ENCODE results near the gene ZNG1B. TPM values are rescaled to one million over a fixed set of nuclear protein-coding genes. Genes with fewer than 3 reads are reported as not detected.
"Not testable (repeated sequence)": the region's sequence is repeated elsewhere in the genome, so short reads cannot be mapped to it uniquely, and the experiment has no call there.

Gene ZNG1B
- 10 to 100 TPM; 45.9 to 53.8 TPM for total RNA-seq

GRCh38 chr2:113437508-113438465 is at the start of gene ZNG1B:
Gene ZNG1B (plus strand): TSS chr2:113437691. CDS start chr2:113437869, 178 bp downstream.
- ATAC-seq; H3K9me3 Mint-ChIP-seq (ENCODE audit: low read depth); CTCF ChIA-PET; H3K36me3 Mint-ChIP-seq; H3K27me3 Mint-ChIP-seq: not testable (repeated sequence)
- H3K4me1 Mint-ChIP-seq, result peaks cover 12% of the 10 kb centered on the region
- peak within 1 kb of the TSS; percentile 89 for H3K4me3 Mint-ChIP-seq
- peak within 1 kb of the TSS; percentile 87 for H3K27ac Mint-ChIP-seq
- peak; percentile 88 for DNase-seq

- Mint-ChIP-seq H3K27me3 (peaks cover 26% of the 10 kb centered on the region), H3K36me3 (no peaks in the 10 kb centered on the region)
Observed at GRCh38 chr2:113390124-113390849, 47.2 kb upstream of the ZNG1B start.

DNA sequence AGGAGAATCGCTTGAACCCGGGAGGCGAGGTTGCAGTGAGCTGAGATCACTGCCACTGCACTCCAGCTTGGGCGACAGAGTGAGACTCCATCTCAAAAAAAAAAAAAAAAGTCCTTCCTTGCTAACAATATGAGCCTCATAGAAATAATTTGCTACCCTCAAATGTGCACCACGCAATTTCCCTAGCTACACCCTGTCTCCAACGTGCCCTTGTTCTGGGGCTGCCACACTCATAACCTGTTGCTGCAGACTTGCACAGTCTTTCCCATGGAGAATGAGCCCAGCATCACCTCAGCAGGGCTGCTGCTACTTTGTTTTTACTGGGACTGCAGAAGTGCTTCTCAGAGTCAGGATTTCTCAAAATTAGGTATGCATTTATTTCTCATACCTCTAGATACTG is 46.4 kb upstream of the ZNG1B start:
- no peaks in the 10 kb centered on the region for H3K9me3 Mint-ChIP-seq (ENCODE audit: low read depth)
- no peak for ATAC-seq
- no peak for DNase-seq
- peaks cover 21% of the 10 kb centered on the region for H3K27me3 Mint-ChIP-seq
- CTCF ChIA-PET, result interaction anchor here (0.8 to 3.7 kb wide), 34 partner anchors 8 to 313 kb away, joined by 3 to 52 read pairs (median 6); no protein-coding TSS in a partner anchor
- H3K27ac Mint-ChIP-seq, result no peak overlapping the region
- H3K4me3 Mint-ChIP-seq, result no peak overlapping the region
- peaks cover 13% of the 10 kb centered on the region for H3K4me1 Mint-ChIP-seq
- H3K36me3 Mint-ChIP-seq, result no peaks in the 10 kb centered on the region

More at GRCh38 chr2:113390124-113390849, 47.2 kb upstream of the ZNG1B start:
- Mint-ChIP-seq H3K9me3 (ENCODE audit: low read depth) (no peaks in the 10 kb centered on the region), H3K4me3 (peak overlapping the region; percentile 62), H3K27ac (peak overlapping the region; percentile 74), H3K4me1 (peaks cover 13% of the 10 kb centered on the region)
- CTCF ChIA-PET, result interaction anchor here (0.7 to 3.7 kb wide), 42 partner anchors 9 to 315 kb away, joined by 3 to 52 read pairs (median 5); partner anchors contain the start of gene PAX8
- DNase-seq (peak; percentile 74), ATAC-seq (peak; percentile 92)

DNA sequence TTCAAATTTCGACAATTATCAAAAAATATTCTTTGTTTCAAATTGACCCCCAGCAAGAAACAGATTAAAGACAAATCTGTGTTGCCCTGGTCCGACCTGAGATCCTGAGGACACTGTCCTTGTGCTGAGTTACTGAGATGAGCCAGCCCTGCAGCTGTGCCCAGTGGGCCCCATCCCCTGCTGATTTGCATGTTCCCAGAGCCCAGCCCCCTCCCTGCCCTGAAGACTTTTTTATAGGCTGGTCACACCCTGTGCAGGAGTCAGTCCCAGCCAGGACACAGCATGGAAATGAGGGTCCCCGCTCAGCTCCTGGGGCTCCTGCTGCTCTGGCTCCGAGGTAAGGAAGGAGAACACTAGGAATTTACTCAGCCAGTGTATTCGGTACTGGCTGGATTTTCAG is 31.4 kb upstream of the ZNG1B start:
- H3K9me3 Mint-ChIP-seq (ENCODE audit: low read depth), result no peaks in the 10 kb centered on the region
- H3K4me3 Mint-ChIP-seq, result no peak overlapping the region
- no peaks in the 10 kb centered on the region for H3K4me1 Mint-ChIP-seq
- no peak overlapping the region for H3K27ac Mint-ChIP-seq
- H3K36me3 Mint-ChIP-seq, result no peaks in the 10 kb centered on the region
- DNase-seq, result no peak
- ATAC-seq, result no peak
- H3K27me3 Mint-ChIP-seq, result peaks cover 58% of the 10 kb centered on the region
- CTCF ChIA-PET, result interaction anchor here (1.0 kb wide), 1 partner anchor 157 kb away, joined by 3 read pairs; no protein-coding TSS in a partner anchor

GRCh38 chr2:113407446-113408099 is 29.9 kb upstream of the ZNG1B start:
- CTCF ChIA-PET, result interaction anchor here (1.0 kb wide), 1 partner anchor 203 kb away, joined by 3 read pairs; no protein-coding TSS in a partner anchor
- H3K27ac Mint-ChIP-seq, result no peak overlapping the region
- no peak for ATAC-seq
- DNase-seq, result no peak
- no peaks in the 10 kb centered on the region for H3K9me3 Mint-ChIP-seq (ENCODE audit: low read depth)
- no peak overlapping the region for H3K4me3 Mint-ChIP-seq
- no peaks in the 10 kb centered on the region for H3K4me1 Mint-ChIP-seq
- peaks cover 46% of the 10 kb centered on the region for H3K27me3 Mint-ChIP-seq
- no peaks in the 10 kb centered on the region for H3K36me3 Mint-ChIP-seq

DNA sequence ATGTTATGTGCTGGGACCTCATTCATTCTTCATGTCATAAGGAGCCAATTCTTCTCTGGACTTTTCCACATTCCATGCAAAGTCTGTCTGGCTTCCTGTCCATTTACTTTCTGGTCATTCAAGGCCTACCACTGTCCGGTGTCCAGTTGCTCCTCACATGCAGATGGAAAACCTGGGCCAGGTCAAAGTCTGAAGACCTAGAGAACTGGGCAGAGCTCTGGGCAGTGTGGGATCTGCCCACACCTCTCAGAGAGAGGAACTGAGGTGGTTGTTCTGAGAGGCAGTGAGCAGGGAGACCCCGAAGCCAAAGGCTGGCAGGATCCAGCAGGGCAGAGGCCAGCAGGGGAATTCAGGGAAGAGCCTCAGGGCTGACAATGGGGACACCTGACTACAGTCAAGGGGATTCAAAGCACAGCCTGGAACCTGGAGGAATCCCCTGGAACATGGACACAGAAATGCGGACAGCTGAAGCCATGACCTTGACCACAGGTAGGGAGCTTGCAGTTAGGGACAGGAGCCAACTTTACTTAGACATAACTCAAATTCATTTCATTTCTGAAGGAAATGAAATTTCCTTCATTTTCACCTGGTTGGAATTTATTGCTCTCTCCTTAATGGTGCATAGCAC is 25.7 kb upstream of the ZNG1B start:
- H3K9me3 Mint-ChIP-seq (ENCODE audit: low read depth); H3K36me3 Mint-ChIP-seq; H3K27ac Mint-ChIP-seq; CTCF ChIA-PET; H3K4me1 Mint-ChIP-seq; ATAC-seq; DNase-seq; H3K4me3 Mint-ChIP-seq: not testable (repeated sequence)
- peaks cover 19% of the 10 kb centered on the region for H3K27me3 Mint-ChIP-seq

DNA sequence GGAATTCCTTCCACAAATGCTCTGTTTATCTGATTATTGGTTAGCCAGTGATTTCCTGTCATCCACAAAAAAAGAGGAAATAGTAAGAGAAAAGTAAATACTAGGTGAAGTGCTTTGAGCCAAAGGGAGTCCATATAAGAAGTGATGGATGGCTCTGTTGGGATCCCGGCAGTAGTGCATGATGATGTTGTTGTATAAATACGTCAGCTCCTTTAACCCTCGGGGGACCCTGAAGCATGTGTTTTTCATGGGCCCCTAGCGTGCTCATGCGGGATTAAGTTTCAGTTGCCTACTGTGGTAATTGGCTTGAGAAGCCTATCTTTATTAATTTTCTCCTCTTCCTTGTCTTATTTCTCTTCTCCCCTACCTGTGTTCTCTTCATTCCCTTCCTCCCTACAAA is 24.7 kb upstream of the ZNG1B start:
- CTCF ChIA-PET; H3K4me3 Mint-ChIP-seq; H3K9me3 Mint-ChIP-seq (ENCODE audit: low read depth); H3K36me3 Mint-ChIP-seq; H3K27me3 Mint-ChIP-seq; H3K4me1 Mint-ChIP-seq; DNase-seq; ATAC-seq; H3K27ac Mint-ChIP-seq: not testable (repeated sequence)

- DNase-seq; H3K36me3 Mint-ChIP-seq; H3K4me1 Mint-ChIP-seq; ATAC-seq; H3K9me3 Mint-ChIP-seq (ENCODE audit: low read depth); CTCF ChIA-PET; H3K27me3 Mint-ChIP-seq; H3K4me3 Mint-ChIP-seq: not testable (repeated sequence)
- H3K27ac Mint-ChIP-seq, result peak overlapping the region; percentile 54
Observed at GRCh38 chr2:113431773-113432172, 5.7 kb upstream of the ZNG1B start.

GRCh38 chr2:113433468-113433867 is 4.0 kb upstream of the ZNG1B start:
- H3K36me3 Mint-ChIP-seq, H3K4me3 Mint-ChIP-seq: not testable (repeated sequence)

DNA sequence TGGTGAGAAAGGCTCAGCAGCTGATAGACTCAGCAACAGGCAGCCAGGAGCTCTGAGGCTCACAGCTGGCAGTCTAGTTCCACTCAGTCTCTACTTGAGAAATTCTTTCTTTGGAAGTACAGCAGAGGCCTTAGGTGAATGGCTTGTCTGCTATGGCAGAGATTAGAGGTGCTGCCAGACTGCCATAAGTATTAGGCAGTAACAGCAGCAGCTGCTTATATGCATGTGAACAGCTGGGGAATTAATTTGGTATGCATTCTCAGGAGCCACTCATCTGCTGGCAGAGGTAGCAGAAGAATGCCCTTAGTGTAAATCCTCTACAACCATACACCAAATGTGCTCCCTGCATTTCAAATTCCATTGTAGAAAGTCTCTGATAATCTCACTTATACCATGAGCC is 28.3 kb downstream of the ZNG1B start:
- CTCF ChIA-PET; H3K27me3 Mint-ChIP-seq; DNase-seq; H3K27ac Mint-ChIP-seq; H3K4me1 Mint-ChIP-seq; H3K9me3 Mint-ChIP-seq (ENCODE audit: low read depth); ATAC-seq; H3K36me3 Mint-ChIP-seq; H3K4me3 Mint-ChIP-seq: not testable (repeated sequence)

More at GRCh38 chr2:113433468-113433867, 4.0 kb upstream of the ZNG1B start:
- H3K27me3 Mint-ChIP-seq; H3K27ac Mint-ChIP-seq; H3K9me3 Mint-ChIP-seq (ENCODE audit: low read depth); DNase-seq; H3K4me1 Mint-ChIP-seq; ATAC-seq; CTCF ChIA-PET: not testable (repeated sequence)

GRCh38 chr2:113476688-113477368 is 39.3 kb downstream of the ZNG1B start:
- H3K4me3 Mint-ChIP-seq; H3K4me1 Mint-ChIP-seq; ATAC-seq; H3K27me3 Mint-ChIP-seq; H3K9me3 Mint-ChIP-seq (ENCODE audit: low read depth); DNase-seq; CTCF ChIA-PET; H3K27ac Mint-ChIP-seq: not testable (repeated sequence)
- H3K36me3 Mint-ChIP-seq, result peaks cover 15% of the 10 kb centered on the region

GRCh38 chr2:113496527-113496926 is 59.0 kb downstream of the ZNG1B start:
- H3K4me3 Mint-ChIP-seq; DNase-seq; CTCF ChIA-PET; H3K36me3 Mint-ChIP-seq; H3K9me3 Mint-ChIP-seq (ENCODE audit: low read depth); H3K27ac Mint-ChIP-seq; H3K4me1 Mint-ChIP-seq; ATAC-seq: not testable (repeated sequence)
- peaks cover 17% of the 10 kb centered on the region for H3K27me3 Mint-ChIP-seq
